ENCODE data around the gene CBARP. TPM values are rescaled to one million over a fixed set of nuclear protein-coding genes. Genes with fewer than 3 reads are reported as not detected.

The CBARP gene
- total RNA-seq, 1 experiment from 2014 or later = 23.8 TPM

DNA sequence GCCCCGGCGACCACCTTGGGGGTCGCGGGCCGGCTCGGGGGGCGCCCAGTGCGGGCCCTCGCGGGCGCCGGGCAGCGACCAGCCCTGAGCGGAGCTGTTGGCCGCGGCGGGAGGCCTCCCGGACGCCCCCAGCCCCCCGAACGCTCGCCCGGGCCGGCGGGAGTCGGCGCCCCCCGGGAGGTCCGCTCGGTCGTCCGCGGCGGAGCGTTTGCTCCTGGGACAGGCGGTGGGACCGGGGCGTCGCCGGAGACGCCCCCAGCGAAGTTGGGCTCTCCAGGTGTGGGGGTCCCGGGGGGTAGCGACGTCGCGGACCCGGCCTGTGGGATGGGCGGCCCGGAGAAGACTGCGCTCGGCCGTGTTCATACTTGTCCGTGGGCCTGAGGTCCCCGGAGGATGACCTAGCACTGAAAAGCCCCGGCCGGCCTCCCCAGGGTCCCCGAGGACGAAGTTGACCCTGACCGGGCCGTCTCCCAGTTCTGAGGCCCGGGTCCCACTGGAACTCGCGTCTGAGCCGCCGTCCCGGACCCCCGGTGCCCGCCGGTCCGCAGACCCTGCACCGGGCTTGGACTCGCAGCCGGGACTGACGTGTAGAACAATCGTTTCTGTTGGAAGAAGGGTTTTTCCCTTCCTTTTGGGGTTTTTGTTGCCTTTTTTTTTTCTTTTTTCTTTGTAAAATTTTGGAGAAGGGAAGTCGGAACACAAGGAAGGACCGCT is 31.5 kb downstream of the CBARP start:
- H3K79me2 ChIP-seq (ENCODE audit: insufficient read depth, low read length) = peaks cover 52% of the 10 kb centered on the region
- peak overlapping the region; percentile 94 for H3K27ac ChIP-seq (ENCODE audit: low read depth, low read length)
- H3K4me3 ChIP-seq (replicated peaks in 1 of 2; ENCODE audit: low read depth in 1 of 2, low read length in 2 of 2) = peak overlapping the region; percentile 82
- intact Hi-C loops (cut with micrococcal nuclease) = no loop called here
- H3K4me1 ChIP-seq (ENCODE audit: control insufficient read depth in 1 of 2, insufficient read depth in 2 of 2, low read length in 2 of 2) = peaks cover 38 to 54% of the 10 kb centered on the region in 2 experiments
- ChIA-PET RAD21 (ENCODE audit: low non-redundant PET in 1 of 2, low total read pairs in 2 of 2, uncharacterized antibody in 2 of 2, unreplicated experiment in 2 of 2) (no interaction called here), POLR2A (no interaction called here), CTCF (no interaction called here)
- H2AFZ ChIP-seq (ENCODE audit: low read depth, low read length, poor library complexity, severe bottlenecking) = no peak overlapping the region
- H3K9ac ChIP-seq (ENCODE audit: low read length) = peak overlapping the region; percentile 85
- DNase-seq (ENCODE audit: low read depth, low spot score) (no peak), ATAC-seq (no peak)
- peaks cover 0 to 16% of the 10 kb centered on the region in 2 experiments; a peak in 2 of 4 replicates for H3K36me3 ChIP-seq (ENCODE audit: control insufficient read depth in 1 of 2, insufficient read depth in 2 of 2, low read length in 2 of 2)
- H3K27me3 ChIP-seq (ENCODE audit: insufficient read depth, low read length) = no peaks in the 10 kb centered on the region
- BruUV-seq (replicated peaks) = no TSS peak
- TF ChIP-seq ZFX (IDR thresholded peaks at IDR 0.05) = peak; percentile 65
- no peak for TF ChIP-seq POLR2A (IDR thresholded peaks at IDR 0.05; ENCODE audit: borderline replicate concordance, extremely low read depth, insufficient read depth, insufficient read length)
- no peak for TF ChIP-seq EZH2 (IDR thresholded peaks at IDR 0.05)
- peak overlapping the region; percentile 89 for H3K4me2 ChIP-seq (ENCODE audit: low read length)
- no peaks in the 10 kb centered on the region for H4K20me1 ChIP-seq (ENCODE audit: insufficient read depth)
- H3K9me2 ChIP-seq (ENCODE audit: insufficient read depth) = no peaks in the 10 kb centered on the region
- H3K9me3 ChIP-seq (ENCODE audit: control insufficient read depth in 1 of 2, insufficient read depth in 1 of 2, low read depth in 1 of 2, low read length in 2 of 2) = no peaks in the 10 kb centered on the region

DNA sequence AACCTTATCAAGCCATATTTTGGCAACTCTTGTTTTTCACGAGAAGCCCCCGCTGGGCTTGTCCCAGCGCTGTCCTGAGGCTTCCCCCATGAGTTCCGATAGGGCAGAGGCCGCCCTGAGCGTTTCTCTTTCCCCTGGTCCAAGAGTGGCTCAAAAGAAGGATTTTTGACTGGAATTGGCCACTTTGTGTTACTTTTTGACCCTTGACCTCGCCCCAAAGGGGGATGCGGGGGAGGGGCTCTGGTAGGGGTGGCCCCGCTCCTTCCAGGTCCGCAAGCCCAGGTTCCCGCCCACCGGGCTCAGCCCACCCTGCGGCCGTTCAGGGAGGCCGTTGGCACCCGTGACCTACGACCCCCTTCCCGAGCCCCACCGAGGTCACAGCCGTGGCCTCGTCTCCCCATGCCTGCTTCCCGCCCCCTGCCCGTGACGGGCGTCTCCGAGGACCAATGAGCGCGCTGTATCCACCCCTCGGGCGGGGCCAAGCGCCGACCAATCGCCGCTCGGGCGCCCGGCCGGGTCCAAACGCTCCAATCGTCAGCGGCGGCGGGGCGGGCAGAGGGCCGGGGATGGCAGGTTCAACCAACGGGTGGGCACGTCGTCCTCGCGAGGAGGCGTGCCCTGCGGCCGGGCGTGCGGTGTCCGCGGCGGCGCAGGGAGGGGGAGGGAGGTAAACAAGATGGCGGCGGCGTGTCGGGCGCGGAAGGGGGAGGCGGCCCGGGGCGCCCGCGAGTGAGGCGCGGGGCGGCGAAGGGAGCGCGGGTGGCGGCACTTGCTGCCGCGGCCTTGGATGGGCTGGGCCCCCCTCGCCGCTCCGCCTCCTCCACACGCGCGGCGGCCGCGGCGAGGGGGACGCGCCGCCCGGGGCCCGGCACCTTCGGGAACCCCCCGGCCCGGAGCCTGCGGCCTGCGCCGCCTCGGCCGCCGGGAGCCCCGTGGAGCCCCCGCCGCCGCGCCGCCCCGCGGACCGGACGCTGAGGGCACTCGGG is 32.4 kb downstream of the CBARP start, which contains the start of gene STK11:
TSS of gene STK11 (plus strand) at position 665 of the 986 bp plus-strand sequence. CDS start 1,136 bp downstream, outside the sequence.
- ChIA-PET RAD21 (ENCODE audit: low non-redundant PET in 1 of 2, low total read pairs in 2 of 2, uncharacterized antibody in 2 of 2, unreplicated experiment in 2 of 2) (no interaction called here), CTCF (no interaction called here), POLR2A (no interaction called here)
- DNase-seq (ENCODE audit: low read depth, low spot score) (peak; percentile 89), ATAC-seq (peak; percentile 98)
- Histone ChIP-seq H3K9ac (ENCODE audit: low read length) (peak within 1 kb of the TSS; percentile 85), H3K9me3 (ENCODE audit: control insufficient read depth in 1 of 2, insufficient read depth in 1 of 2, low read depth in 1 of 2, low read length in 2 of 2) (no peaks in the 10 kb centered on the region), H4K20me1 (ENCODE audit: insufficient read depth) (no peaks in the 10 kb centered on the region), H3K9me2 (ENCODE audit: insufficient read depth) (no peaks in the 10 kb centered on the region), H3K4me1 (ENCODE audit: control insufficient read depth in 1 of 2, insufficient read depth in 2 of 2, low read length in 2 of 2) (peaks cover 38 to 47% of the 10 kb centered on the region in 2 experiments), H3K79me2 (ENCODE audit: insufficient read depth, low read length) (peaks cover 43% of the 10 kb centered on the region), H3K27ac (ENCODE audit: low read depth, low read length) (peak within 1 kb of the TSS; percentile 94), H3K4me3 (replicated peaks in 1 of 2; ENCODE audit: low read depth in 1 of 2, low read length in 2 of 2) (peak within 1 kb of the TSS; percentile 82), H3K27me3 (ENCODE audit: insufficient read depth, low read length) (no peaks in the 10 kb centered on the region), H3K4me2 (ENCODE audit: low read length) (peak within 1 kb of the TSS; percentile 89), H3K36me3 (ENCODE audit: control insufficient read depth in 1 of 2, insufficient read depth in 2 of 2, low read length in 2 of 2) (peaks cover 0 to 16% of the 10 kb centered on the region in 2 experiments; a peak in 2 of 4 replicates), H2AFZ (ENCODE audit: low read depth, low read length, poor library complexity, severe bottlenecking) (no peak within 1 kb of the TSS)
- BruUV-seq (replicated peaks) = no TSS peak
- intact Hi-C loops (cut with micrococcal nuclease) = no loop called here
- TF ChIP-seq JUND (IDR thresholded peaks at IDR 0.05) (no peak), FOSL1 (IDR thresholded peaks at IDR 0.05; ENCODE audit: low read depth) (no peak), YY1 (IDR thresholded peaks at IDR 0.05; ENCODE audit: extremely low read depth, insufficient replicate concordance, low read depth, low read length) (peak; percentile 93), RAD21 (IDR thresholded peaks at IDR 0.05; ENCODE audit: low read depth) (no peak), EGR1 (IDR thresholded peaks at IDR 0.05; ENCODE audit: low read depth) (peak; percentile 50; the same call in 1 of the 2 replicates), SP1 (IDR thresholded peaks at IDR 0.05; ENCODE audit: low read depth) (peak; percentile 98), SIN3A (IDR thresholded peaks at IDR 0.05; ENCODE audit: low read depth) (no peak), TCF7L2 (IDR thresholded peaks at IDR 0.05; ENCODE audit: borderline replicate concordance, extremely low read depth, insufficient read depth, insufficient read length) (no peak), POLR2A (IDR thresholded peaks at IDR 0.05; ENCODE audit: borderline replicate concordance, extremely low read depth, insufficient read depth, insufficient read length) (no peak), ZNF274 (IDR thresholded peaks at IDR 0.05; ENCODE audit: low read depth, low read length) (no peak), CEBPB (IDR thresholded peaks at IDR 0.05; ENCODE audit: low read depth) (no peak)
- TF ChIP-seq, protein P1, sequence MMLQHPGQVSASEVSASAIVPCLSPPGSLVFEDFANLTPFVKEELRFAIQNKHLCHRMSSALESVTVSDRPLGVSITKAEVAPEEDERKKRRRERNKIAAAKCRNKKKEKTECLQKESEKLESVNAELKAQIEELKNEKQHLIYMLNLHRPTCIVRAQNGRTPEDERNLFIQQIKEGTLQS (IDR thresholded peaks at IDR 0.05) = no peak
- TF ChIP-seq, protein P2, sequence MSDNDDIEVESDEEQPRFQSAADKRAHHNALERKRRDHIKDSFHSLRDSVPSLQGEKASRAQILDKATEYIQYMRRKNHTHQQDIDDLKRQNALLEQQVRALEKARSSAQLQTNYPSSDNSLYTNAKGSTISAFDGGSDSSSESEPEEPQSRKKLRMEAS (IDR thresholded peaks at IDR 0.05) = peak; percentile 51; the same call in 1 of the 2 replicates
- TF ChIP-seq, protein P3, sequence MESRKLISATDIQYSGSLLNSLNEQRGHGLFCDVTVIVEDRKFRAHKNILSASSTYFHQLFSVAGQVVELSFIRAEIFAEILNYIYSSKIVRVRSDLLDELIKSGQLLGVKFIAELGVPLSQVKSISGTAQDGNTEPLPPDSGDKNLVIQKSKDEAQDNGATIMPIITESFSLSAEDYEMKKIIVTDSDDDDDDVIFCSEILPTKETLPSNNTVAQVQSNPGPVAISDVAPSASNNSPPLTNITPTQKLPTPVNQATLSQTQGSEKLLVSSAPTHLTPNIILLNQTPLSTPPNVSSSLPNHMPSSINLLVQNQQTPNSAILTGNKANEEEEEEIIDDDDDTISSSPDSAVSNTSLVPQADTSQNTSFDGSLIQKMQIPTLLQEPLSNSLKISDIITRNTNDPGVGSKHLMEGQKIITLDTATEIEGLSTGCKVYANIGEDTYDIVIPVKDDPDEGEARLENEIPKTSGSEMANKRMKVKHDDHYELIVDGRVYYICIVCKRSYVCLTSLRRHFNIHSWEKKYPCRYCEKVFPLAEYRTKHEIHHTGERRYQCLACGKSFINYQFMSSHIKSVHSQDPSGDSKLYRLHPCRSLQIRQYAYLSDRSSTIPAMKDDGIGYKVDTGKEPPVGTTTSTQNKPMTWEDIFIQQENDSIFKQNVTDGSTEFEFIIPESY (IDR thresholded peaks at IDR 0.05; ENCODE audit: extremely low read depth, insufficient replicate concordance, low read length) = peak; percentile 47
